HG03135 (cell line): ENCODE results near the gene FCRL5.
"Not testable (repeated sequence)": the region's sequence is repeated elsewhere in the genome, so short reads cannot be mapped to it uniquely, and the experiment has no call there.

ENCODE experiments used
- ATAC-seq: cut with Tn5 transposase; IDR thresholded peaks from one replicate; pipeline ENCODE4 v1.9.1; 2021; ENCODE audit warnings: mild to moderate bottlenecking, moderate library complexity; ENCODE audit not compliant: unreplicated experiment

FCRL5 gene

DNA sequence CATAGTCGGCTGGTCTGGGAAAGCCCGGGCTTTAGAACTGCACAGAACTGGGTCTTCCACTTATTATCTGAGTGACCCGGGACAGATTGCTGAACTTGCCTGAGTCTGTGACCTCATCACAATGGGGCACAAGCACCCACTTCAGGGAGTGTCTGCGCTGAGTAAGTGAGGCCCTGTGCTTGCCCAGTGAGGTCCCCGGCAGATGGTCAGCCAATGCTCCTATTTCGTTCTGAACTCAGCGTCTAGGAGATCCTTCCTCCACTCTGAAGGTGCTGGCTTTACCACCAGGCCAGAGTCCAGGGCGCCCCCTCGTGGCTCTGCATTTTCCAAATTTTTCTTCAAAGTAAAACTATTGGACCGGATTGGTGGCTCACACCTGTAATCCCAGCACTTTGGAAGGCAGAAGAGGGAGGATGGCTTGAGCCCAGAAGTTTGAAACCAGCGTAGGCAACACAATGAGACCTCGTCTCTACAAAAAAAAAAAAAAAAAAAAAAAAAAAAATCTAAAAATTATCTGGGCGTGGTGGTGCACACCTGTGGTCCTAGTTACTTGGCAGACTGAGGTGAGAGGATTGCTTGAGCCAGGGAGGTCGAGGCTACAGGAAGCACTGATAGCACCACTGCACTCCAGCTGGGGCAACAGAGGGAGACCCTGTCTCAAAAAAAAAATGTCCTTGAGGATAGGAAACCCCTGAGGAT lies 61.7 kb downstream of the FCRL5 start:
- ATAC-seq: no peak

DNA sequence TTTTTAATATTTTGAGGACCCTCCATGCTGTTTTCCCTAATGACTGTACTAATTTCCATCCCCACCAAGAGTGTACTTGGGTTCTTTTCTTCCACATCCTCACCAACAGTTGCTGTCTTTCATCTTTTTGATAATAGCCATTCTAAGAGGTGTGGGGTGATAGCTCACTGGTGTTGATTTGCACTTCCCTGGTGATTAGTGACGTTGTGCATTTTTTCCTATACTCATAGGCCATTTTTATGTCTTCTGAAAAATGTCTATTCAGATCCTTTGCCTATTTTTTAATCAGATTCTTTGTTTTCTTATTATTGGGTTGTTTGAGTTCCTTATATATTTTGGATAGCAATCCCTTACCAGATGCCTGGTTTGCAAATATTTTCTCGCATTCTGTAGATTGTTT lies 64.2 kb downstream of the FCRL5 start:
- no peak for ATAC-seq

DNA sequence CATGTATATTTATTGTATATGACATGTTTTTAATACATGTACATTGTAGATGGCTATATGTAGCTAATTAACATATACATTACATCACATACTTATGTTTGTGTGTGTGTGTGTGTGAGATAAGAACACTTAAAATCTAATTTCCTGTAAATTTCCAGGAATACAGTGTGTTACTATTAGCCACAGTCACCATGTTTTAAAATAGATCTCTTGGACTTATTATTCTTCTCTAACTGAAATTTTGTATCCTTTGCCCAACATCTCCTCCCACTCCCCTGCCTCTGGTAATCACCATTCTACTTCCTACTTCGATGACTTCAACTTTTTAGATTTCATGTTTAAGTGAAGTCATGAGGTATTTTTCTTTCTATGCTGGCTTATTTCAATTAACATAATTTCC lies 64.8 kb downstream of the FCRL5 start:
- no peak for ATAC-seq

DNA sequence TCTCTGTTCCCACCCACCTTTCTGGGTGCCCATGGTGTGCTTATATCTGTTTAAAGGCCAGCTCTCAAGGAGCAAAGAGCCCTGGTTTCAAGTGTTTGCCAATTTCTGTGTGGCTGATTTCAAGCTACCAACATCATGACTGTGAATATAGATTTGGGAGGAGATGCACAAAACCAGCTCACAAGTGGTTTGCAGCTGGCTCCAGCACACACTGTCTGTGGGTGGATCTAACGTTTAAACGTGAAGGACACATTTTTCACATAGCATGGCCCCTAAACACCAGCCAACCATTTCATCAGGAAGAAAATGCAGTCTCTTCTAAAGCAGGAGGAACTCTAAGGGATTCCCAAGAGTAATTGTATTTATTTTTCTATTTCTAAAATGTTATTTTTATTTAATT lies 65.2 kb downstream of the FCRL5 start:
- no peak for ATAC-seq

DNA sequence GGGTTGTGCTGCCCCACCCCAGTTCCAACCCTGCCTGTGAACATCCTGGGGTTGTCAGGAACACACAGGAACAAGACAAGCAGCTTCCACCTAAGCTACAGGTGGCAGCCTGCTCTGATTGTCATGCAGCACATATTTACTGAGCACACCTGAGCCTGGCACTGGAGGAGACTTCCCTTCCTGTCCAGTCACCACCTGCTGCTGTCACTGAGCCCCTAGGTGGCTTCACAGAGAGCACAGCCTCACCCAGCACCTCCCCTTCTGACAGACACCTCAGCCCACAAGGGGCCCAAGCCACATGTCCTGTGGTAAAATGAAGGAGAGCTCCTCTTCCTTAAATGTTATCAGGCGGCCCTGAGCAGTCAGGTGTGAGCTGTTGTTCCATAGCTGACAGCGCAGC lies 65.9 kb downstream of the FCRL5 start:
- not testable (repeated sequence) for ATAC-seq

DNA sequence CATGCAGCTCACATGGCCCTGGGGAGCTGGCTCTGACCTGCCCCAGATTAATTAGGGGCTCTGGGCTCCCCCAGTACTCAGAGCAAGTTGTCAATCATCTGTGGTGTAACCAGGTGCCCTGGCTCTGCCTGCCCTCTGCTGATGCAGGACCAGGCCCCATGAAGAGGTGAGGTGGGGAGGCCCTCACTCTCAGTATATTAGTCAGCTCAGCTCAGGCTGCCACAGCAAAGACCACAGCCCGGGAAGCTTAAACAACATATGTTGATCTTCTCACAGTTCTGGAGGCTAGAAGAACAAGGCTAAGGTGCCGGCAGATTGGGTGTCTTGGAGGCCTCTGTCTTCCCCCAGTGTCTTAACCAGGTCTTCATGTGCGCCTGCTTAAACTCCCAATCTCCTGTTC lies 66.5 kb downstream of the FCRL5 start:
- ATAC-seq: no peak

DNA sequence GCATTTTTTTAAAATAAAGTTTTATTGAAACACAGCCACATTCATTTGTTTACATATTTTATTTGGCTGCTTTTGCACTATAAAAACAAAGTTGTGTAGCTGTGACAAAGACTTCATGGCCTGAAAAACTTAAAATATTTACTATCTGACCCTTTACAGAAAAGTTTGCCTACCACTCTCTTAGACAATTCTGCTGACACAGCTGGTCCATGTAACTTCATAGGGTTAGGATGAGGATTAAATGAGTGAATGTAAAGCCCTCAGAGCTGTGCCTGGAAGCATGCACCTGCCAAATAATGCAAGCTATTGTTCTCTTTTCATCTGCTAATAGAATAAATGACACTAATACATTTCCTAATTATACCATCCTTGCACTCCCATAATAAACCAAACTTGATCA lies 67.7 kb downstream of the FCRL5 start:
- no peak for ATAC-seq

DNA sequence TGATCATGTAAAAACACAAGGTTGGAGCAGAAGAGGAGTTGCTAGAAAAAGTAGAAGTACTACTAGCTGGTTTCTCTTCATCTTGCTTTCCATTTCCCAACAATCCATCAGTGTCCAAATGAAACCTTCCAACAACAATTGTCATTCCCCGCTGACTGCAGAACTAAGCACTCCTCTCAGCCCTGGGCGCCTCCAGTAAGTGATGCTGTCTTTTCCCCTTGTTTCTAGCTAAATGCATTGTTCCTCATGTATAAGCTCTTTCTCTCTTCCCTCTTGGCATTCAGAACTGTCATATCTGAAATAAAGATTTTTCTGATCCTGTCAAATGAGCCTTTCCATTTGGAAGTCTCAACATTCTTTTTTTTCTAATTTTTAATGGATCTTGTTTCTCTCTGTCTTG lies 68.7 kb downstream of the FCRL5 start:
- ATAC-seq: no peak

DNA sequence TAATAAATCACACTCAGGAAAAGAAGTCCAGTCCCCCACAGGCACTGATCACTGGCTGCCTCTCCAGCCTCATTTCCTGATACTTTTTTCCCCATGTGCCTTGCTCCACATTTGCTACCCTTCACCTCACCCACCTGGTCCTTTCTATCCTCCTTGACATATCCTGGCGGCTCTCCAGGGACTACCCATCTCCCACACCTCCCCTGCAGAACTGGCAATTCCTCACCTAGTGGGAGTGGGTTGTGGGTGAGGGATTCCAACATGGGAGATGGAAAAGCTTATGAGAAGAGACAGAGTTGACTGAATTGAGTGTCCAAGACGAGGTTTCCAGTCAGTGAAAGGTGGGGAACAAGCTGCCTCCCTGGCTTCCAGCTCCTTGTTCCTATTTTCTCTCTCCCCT lies 69.6 kb downstream of the FCRL5 start:
- no peak for ATAC-seq

DNA sequence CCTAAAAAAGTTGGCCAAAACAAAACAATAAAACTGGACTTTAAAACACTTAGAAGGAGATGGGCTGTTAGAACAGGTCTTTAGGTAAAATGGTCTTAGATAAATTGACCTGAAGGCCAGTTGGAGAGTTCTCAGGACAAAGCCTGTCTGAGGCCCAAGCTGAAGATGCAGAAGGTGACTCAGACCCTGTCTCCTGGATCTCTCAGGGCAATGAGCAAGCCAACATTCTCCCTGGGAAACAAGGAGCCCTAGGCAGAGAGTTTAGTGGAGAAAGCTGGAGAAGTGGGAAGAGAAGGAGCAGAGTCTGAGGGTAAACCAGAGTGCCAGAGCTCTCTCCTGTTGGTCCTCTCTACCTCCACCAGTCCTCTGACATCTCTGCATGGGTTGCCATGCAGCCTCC lies 70.1 kb downstream of the FCRL5 start:
- ATAC-seq: no peak

DNA sequence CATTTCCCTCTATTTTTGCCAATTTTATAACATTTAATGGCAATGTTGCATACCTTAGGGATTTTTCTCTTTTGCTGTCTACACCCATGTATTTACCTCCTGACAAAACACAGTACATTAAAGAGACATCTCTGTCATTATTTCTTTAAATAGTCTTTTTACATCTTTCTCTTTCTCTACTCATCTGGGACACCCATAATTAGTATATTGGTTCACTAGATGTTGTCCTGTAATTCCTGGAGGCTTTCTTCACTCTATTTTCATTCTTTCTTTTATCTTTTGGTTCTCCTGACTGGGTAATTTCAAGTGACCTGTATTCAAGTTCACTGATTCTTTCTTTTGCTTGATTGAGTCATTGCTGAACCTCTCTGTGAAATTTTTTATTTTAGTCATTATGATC lies 74.3 kb downstream of the FCRL5 start:
- no peak for ATAC-seq

DNA sequence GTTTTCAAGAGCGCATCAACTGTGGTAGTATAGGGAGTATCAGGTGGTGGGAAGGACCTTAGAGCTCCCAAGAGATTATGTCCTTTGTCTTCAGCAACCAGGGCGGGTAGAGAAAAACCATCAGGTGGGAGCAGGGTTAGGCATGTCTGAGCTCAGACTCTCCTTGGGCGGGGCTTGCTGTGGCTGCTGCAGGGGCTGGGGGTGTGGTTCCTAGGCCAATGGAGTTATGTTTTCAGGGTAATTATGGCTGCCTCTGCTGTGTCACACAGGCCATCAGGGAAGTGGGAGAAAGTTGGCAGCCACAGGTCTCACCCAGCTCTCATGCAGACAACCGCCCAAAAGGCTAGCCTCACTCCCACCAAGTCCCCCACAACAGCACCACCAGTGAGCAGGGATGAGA lies 74.9 kb downstream of the FCRL5 start:
- no peak for ATAC-seq

DNA sequence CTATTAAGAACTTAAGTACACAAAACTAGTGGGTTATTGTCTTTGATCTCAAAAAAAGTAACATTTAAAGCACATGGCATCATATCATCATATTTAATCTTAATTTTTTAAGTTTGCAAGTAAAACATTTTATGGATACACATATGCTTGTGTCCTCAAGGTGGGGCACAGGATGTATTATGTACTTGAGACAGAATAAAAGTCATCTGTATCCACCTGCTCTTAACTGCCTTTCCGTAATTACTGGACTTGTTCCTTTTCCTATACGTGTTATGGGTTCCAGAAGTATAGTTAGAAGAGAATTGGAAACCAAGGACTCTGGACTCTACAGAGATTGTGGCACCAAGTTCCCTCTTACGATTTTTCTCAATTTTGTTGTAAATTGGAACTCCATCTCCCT lies 79.4 kb downstream of the FCRL5 start:
- ATAC-seq: no peak

DNA sequence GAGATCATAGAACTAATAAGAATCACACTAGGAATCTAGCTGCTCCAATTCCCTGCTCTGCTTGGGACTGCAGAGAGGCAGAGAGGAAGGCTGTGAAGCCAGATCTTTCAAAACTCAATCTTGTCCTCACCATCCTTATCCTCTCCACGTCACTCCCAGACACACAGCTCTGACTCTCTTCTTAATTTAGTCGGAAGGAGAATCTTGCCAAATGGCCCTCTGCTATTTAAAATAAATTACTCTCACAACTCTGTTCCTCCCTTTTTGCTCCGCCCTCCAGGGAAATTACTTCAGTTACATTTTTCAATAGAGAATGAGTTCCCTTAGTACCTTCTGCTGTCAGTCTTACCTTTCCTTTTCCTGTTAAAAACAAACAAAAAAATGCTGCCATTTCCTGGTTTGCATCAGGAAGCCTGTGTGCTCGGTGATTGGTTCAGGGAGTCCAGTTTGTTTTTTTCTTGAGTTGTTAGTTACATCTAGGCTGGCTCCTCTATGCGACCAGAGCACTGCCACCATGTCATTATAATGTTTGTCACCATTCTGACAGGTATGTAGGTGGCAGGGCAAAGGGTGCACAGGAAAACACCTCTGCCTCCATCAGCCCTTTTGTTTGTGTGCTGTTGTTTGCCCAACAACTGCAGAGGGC lies 80.1 kb downstream of the FCRL5 start:
- no peak for ATAC-seq

DNA sequence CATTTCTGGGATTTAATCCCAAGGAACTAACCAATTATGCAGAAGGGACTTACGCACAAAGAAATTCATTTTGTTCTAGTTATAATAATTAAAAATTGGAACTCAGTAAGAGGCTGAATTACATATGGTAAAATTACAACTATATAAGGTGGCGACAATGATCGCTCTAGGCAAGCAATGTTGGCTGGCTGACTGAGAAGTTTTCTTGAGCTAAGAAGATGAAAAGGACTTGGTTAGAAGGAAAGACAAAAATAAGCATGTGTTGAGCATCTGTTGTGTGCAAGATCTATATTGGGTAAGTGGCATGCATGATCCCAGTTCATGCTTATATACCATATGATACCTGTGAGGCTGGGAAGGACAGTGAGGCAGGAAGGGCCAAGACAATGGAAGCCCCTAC lies 80.8 kb downstream of the FCRL5 start:
- no peak for ATAC-seq

DNA sequence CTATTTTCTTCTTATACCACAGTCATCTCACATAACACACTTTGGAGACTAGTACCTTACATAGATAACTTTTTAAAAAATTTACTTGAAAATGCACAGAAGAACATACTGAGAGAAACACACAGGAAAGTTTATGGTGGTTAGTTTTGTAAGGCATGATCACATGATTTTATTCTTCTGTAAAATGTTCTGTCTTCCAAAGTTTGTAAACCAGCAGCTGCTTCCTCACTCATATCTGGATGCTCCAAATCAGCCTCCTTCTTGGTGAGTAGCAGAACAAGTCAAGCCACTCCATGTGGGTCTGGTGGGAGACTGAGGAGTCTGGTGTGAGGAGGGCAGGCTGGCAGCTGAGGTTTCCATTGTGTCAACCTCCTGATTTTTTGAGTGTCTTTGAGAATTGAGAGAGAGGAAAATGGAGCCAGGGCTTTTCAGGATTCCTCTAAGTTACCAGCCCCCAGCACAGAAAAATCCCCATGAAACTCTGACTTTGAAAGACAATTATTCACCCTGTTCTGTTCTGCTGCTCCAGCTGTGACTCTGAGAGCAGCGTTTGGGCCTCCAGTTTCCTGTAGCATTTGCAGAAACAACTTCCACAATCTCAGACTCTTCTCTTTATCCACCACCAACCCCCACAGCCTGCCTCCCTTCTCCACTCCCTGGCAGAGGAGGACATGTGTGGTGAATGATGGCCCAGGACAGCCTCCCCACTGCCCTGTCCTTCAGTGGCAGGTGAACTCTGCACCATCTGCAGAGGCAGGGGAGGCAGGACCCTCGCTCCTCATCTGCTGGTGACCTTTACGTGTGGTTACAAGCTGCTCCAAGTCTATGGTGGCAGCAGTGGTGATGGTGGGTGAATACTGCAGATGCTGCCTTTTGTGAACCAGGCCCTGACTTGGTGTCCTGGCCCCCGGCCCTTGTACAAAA lies 82.3 kb downstream of the FCRL5 start:
- no peak for ATAC-seq

DNA sequence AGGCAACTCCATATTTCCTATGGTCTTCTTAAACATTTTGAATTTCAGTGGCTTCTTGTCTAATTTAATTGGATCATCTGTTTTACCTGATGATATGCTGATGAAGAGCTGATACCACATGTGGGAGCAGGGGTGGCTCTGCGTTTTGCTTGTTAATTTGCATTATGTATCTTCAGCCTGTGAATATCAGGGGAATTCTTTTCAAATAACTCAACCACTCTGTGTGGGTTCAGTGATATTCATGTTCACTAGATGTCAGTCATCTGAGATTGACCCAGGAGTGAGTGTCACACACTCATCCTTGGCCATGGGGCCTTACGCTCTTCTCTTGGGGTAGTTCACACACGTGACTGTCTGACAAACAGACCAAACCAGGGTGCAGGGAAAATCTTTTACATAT lies 83.0 kb downstream of the FCRL5 start:
- ATAC-seq: no peak

DNA sequence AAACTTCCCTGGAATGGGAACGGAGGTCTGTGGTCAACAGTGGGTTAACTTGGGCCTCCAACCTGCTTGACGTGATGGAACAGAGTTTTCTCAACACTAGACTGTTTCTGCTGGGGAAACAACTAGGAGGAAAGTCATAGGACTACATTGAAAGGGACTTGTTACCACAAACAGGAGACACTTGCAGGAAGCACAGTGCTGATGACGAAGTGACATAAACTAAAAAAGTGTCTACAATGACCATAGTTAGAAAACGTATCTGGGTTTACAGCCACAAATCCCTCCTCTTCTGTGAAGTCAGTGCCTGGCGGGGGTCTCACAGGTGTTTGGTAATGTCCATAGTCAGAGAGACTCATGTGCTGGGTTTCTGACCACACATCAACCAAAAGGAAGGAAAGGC lies 86.3 kb downstream of the FCRL5 start:
- no peak for ATAC-seq
